K562 (cell line): ENCODE data around the gene CNGB1.

Source experiments
- CBX3 ChIP-seq, 2 experiments: IDR thresholded peaks; 1 replicate in 1 of 2; 2 replicates in 1 of 2; pipeline ENCODE4 v1.6.1; 2012; ENCODE audit warnings: inconsistent platforms in 2 of 2, low read length in 2 of 2, borderline replicate concordance in 1 of 2, control low read depth in 1 of 2
- NFYB ChIP-seq: IDR thresholded peaks from 2 replicates; pipeline ENCODE4 v1.6.1; 2011; ENCODE audit warnings: mild to moderate bottlenecking, moderate library complexity; ENCODE audit not compliant: insufficient read length; ENCODE audit errors: extremely low read depth
- ZNF408 ChIP-seq: fragments of 250-450 bp; sonication (Bioruptor Pico); IDR thresholded peaks from 2 replicates; pipeline ENCODE4 v1.4.0; 2020; ENCODE audit warnings: low read depth, mild to moderate bottlenecking, moderate library complexity
- TF ChIP-seq, protein P1 (sequence below): sonication (generic); formaldehyde crosslinking; IDR thresholded peaks from 2 replicates; pipeline ENCODE4 v1.8.1; 2022; ENCODE audit warnings: missing genetic modification reagents
- TF ChIP-seq, protein P2 (sequence below), 3 experiments: IDR thresholded peaks in 2 of 3; conservative IDR thresholded peaks in 1 of 3; 2 replicates each; pipeline ENCODE4 v1.5.1; 2011 to 2012; ENCODE audit warnings: low read length in 3 of 3, mild to moderate bottlenecking in 3 of 3, control low read depth in 2 of 3, improper control_type of control experiment in 1 of 3, inconsistent platforms in 1 of 3, low read depth in 1 of 3, mixed read lengths in 1 of 3, moderate library complexity in 1 of 3; ENCODE audit not compliant: insufficient read depth in 2 of 3

DNA sequence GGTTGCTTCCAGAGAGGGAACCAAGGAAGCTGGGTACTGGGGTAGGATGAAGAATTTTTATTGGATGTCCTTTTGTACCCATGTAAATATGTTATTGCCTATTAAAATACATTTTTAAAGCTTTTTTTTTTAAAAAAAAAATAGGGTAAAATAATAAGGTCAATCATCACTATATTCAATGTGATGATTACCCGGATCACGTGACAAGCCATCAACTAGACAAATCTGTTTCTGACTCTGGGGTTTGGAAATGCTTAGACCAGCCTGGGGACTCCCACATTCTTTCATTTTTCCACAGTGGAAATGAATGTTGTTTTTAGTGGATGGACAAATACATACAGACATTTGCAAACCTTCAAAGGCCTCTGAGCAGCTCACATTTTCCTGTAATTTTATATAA, 88.7 kb downstream of the CNGB1 start:
- TF ChIP-seq NFYB (no peak), CBX3 (IDR thresholded peaks at IDR 0.05; ENCODE audit: borderline replicate concordance in 1 of 2, low read length in 2 of 2) (no peak), ZNF408 (no peak)
- TF ChIP-seq, protein P1, sequence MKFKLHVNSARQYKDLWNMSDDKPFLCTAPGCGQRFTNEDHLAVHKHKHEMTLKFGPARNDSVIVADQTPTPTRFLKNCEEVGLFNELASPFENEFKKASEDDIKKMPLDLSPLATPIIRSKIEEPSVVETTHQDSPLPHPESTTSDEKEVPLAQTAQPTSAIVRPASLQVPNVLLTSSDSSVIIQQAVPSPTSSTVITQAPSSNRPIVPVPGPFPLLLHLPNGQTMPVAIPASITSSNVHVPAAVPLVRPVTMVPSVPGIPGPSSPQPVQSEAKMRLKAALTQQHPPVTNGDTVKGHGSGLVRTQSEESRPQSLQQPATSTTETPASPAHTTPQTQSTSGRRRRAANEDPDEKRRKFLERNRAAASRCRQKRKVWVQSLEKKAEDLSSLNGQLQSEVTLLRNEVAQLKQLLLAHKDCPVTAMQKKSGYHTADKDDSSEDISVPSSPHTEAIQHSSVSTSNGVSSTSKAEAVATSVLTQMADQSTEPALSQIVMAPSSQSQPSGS (CRISPR knock-in tag), result no peak
- TF ChIP-seq, protein P2, sequence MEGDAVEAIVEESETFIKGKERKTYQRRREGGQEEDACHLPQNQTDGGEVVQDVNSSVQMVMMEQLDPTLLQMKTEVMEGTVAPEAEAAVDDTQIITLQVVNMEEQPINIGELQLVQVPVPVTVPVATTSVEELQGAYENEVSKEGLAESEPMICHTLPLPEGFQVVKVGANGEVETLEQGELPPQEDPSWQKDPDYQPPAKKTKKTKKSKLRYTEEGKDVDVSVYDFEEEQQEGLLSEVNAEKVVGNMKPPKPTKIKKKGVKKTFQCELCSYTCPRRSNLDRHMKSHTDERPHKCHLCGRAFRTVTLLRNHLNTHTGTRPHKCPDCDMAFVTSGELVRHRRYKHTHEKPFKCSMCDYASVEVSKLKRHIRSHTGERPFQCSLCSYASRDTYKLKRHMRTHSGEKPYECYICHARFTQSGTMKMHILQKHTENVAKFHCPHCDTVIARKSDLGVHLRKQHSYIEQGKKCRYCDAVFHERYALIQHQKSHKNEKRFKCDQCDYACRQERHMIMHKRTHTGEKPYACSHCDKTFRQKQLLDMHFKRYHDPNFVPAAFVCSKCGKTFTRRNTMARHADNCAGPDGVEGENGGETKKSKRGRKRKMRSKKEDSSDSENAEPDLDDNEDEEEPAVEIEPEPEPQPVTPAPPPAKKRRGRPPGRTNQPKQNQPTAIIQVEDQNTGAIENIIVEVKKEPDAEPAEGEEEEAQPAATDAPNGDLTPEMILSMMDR (IDR thresholded peaks at IDR 0.05 in 2 of 3, conservative IDR thresholded peaks at IDR 0.05 in 1 of 3; ENCODE audit: insufficient read depth in 2 of 3, low read depth in 1 of 3, low read length in 3 of 3), result no peak
